Inflammatory macrophage treated with lipopolysaccharide for 1 hour (primary cell): ENCODE data around the gene STX3.
"Not testable (repeated sequence)": the region's sequence is repeated elsewhere in the genome, so short reads cannot be mapped to it uniquely, and the experiment has no call there.

Source experiments
- DNase-seq, 2 donors: peaks; one replicate each; pipeline ENCODE4 v3.0.0-alpha.2; 2020 to 2022

STX3 gene

GRCh38 chr11:59847626-59848025 lies 92.5 kb downstream of the STX3 start:
- DNase-seq: peak; percentile 22 to 34

- not testable (repeated sequence) for DNase-seq
Observed at GRCh38 chr11:59848439-59848838, 93.3 kb downstream of the STX3 start.

- peak; percentile 74 to 78 for DNase-seq
Observed at GRCh38 chr11:59849129-59849528, 94.0 kb downstream of the STX3 start.

GRCh38 chr11:59849551-59849950 lies 94.4 kb downstream of the STX3 start:
- not testable (repeated sequence) for DNase-seq

DNA sequence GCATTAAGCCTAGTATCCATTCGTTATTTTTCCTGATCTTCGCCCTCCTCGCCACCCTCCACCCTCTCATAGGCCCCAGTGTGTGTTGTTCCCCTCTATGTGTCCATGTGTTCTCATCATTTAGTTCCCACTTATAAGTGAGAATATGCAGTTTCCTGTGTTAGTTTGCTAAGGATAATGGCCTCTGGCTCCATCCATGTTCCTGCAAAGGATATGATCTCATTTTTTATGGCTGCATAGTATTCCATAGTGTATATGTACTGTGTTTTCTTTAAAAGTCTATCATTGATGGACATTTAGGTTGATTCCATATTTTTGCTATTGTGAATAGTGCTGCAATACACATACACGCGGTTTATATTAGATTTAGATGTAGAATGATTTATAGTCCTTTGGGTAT lies 96.2 kb downstream of the STX3 start:
- DNase-seq: not testable (repeated sequence)

- DNase-seq: peak in 1 of 2 donors; percentile 35
Observed at GRCh38 chr11:59854871-59855270, 99.7 kb downstream of the STX3 start.
